Muscle layer of duodenum (tissue), 2 donors: ENCODE results near the gene CGGBP1.

Source experiments
- H3K27ac ChIP-seq: one replicate; pipeline ENCODE4 v1.7.0; 2013; ENCODE audit warnings: mild to moderate bottlenecking, low read length
- H3K27me3 ChIP-seq: one replicate; pipeline ENCODE4 v1.7.0; 2013; ENCODE audit warnings: low read depth, mild to moderate bottlenecking, control low read depth, low read length
- H3K36me3 ChIP-seq, 2 donors: one replicate each; pipeline ENCODE4 v1.7.0; 2013; ENCODE audit warnings: low read length in 2 of 2, control low read depth in 1 of 2, mild to moderate bottlenecking in 1 of 2; ENCODE audit not compliant: insufficient read depth in 2 of 2, control insufficient read depth in 1 of 2
- H3K4me1 ChIP-seq, 2 donors: one replicate each; pipeline ENCODE4 v1.7.0; 2013; ENCODE audit warnings: low read length in 2 of 2, mild to moderate bottlenecking in 2 of 2, control low read depth in 1 of 2, moderate library complexity in 1 of 2; ENCODE audit not compliant: insufficient read depth in 2 of 2, control insufficient read depth in 1 of 2
- H3K4me3 ChIP-seq, 2 donors: one replicate each; pipeline ENCODE4 v1.7.0; 2013; ENCODE audit warnings: low read length in 2 of 2, low read depth in 1 of 2, mild to moderate bottlenecking in 1 of 2
- H3K9me3 ChIP-seq, 2 donors: one replicate each; pipeline ENCODE4 v1.7.0; 2013; ENCODE audit warnings: low read length in 2 of 2, control low read depth in 1 of 2, mild to moderate bottlenecking in 1 of 2; ENCODE audit not compliant: control insufficient read depth in 1 of 2
- donor health status: healthy.

CGGBP1 gene

DNA sequence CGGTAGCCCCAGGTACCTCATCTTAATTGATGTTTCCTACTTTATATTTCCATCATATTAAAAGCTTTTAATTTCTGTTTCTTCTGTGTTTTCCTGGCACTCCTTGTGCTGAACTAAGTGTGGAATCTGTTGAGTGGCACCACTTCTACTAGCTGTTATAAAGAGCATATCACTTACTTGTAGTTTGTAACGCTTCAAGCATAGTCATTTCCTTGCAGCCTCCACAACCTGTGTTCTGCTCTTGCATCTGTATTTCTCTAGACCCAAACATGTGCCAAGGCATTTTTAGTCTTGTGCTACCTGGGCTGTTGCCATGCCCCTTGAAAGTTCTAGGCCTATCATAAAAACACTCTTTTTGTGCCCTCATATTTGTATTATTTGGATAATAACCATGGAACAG, 16.3 kb upstream of the CGGBP1 start:
- H3K36me3 ChIP-seq, result no peaks in the 10 kb centered on the region
- no peak overlapping the region for H3K4me3 ChIP-seq
- H3K4me1 ChIP-seq, result peaks cover 8 to 10% of the 10 kb centered on the region in 2 donors
- H3K27me3 ChIP-seq, result no peaks in the 10 kb centered on the region
- no peaks in the 10 kb centered on the region for H3K9me3 ChIP-seq
- no peak overlapping the region for H3K27ac ChIP-seq

DNA sequence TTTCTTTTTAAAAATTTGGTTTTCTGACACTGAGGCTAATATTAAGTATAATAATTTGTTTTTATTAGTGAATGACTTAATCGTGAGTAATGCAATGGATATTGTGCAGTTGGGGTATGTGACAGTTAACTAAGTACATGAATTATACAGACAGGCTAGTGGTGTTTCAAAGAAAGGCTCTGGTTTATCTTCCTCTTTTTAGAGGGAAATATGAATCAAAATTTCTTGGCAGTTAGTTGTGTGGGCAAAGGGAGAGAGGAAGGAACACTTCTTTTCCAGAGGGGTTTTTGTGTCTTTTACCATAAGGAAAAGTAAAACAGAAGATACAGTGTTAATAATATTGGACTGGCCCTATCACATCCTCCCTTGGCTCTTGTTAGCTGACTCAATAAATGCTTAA, 2.9 kb upstream of the CGGBP1 start:
- H3K4me3 ChIP-seq, result peak overlapping the region; percentile 24 to 91
- H3K9me3 ChIP-seq, result no peaks in the 10 kb centered on the region
- peaks cover 0 to 6% of the 10 kb centered on the region in 2 donors for H3K36me3 ChIP-seq
- H3K4me1 ChIP-seq, result peaks cover 6 to 30% of the 10 kb centered on the region in 2 donors
- no peak overlapping the region for H3K27ac ChIP-seq
- no peaks in the 10 kb centered on the region for H3K27me3 ChIP-seq

DNA sequence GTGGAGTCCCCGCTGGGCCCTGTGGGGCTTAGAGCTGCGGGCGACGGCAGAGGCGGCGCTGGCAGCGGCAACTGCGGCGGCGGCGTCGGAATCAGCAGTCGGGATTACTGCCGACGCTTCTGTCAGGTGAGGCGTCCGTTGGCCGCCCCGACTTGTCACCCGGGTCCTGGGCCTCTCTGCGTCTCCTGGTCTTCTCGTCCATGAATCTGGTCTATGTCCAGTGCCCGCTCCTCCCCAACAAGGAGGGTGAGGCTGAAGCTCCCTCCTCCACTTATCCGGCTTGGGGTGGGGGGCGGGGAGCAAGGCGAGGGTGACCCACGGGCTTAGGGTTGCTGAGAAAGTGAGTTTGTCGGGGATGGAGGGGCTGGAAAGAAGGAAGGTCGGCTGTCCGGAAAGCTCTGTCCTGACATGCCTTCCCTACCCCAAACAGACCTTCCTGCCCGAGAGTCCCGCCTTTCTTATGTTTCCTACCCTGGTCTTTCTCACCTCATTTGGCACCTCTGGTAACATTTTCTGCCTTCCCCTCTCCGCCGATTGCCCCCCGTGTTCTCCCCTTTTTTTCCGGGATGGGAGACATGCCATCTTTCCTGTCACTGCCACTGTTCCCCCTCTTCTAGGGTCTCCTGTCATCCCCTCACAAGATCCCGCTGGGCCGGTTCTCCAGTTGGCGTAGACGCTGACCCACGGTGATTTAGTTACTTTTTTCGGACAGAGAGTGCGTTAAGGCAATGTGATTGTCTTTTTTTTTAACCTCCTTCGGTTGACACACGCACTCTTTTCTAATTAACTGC, 770 bp upstream of the CGGBP1 start:
- H3K4me3 ChIP-seq, result peak overlapping the region; percentile 91
- peaks cover 6 to 34% of the 10 kb centered on the region in 2 donors for H3K4me1 ChIP-seq

DNA sequence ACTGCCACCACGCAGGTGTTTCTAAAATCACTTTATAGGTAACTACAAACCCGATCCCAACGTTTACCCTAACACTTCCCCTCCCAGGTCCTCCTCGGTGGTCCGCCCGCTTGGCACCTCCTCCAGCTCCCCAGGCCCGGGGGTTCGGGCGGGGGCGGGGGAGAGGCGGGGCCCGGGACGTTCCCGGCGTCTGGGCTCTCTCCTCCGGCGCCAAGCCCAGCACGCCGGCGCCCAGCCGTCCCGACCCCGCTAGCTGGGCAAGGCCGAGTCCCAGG, 562 bp downstream of the CGGBP1 start:
- Histone ChIP-seq H3K27me3 (no peaks in the 10 kb centered on the region), H3K36me3 (peaks cover 11 to 18% of the 10 kb centered on the region in 2 donors), H3K4me3 (peak overlapping the region; percentile 91), H3K27ac (peak overlapping the region; percentile 85), H3K4me1 (peaks cover 6 to 34% of the 10 kb centered on the region in 2 donors), H3K9me3 (no peaks in the 10 kb centered on the region)

More for the DNA sequence above, 770 bp upstream of the CGGBP1 start:
- Histone ChIP-seq H3K27ac (peak overlapping the region; percentile 86), H3K9me3 (no peaks in the 10 kb centered on the region), H3K27me3 (no peaks in the 10 kb centered on the region), H3K36me3 (peaks cover 11 to 18% of the 10 kb centered on the region in 2 donors)

DNA sequence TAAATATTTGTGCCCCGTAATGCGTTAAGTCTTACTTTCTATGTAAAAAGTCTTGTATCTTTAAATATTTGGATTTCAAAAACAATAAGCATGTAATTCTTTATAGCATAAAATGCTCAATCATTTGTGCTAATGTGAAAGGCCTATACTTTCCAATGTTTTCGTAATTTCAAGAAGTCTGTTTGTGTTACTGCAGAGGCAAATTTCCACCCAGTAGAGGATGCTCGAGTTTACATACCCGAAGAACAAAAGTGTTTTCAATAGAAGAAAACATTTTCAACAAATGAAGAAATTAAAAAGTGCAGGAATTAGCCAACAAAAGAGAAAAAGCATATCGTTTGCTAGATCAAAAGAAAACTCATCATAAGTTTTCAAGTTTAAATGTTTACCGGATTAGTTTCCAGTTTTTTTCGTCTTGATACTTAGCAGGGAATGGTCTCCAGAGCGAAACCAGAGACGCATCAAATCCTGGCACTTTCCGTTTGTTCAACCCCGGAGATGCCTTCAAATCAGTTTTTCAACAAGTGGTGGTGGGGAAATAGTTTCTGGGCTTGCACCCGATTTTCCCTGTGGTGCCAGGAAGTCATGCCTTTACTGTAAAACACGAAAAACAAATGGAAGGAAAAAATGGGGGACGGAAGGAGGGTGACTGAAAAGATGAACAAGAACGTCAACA, 1.0 kb downstream of the CGGBP1 start:
- H3K36me3 ChIP-seq, result peaks cover 11 to 18% of the 10 kb centered on the region in 2 donors
- H3K4me3 ChIP-seq, result peak overlapping the region; percentile 91
- H3K4me1 ChIP-seq, result peaks cover 6 to 34% of the 10 kb centered on the region in 2 donors
- H3K27me3 ChIP-seq, result no peaks in the 10 kb centered on the region
- H3K27ac ChIP-seq, result peak overlapping the region; percentile 85
- H3K9me3 ChIP-seq, result no peaks in the 10 kb centered on the region

DNA sequence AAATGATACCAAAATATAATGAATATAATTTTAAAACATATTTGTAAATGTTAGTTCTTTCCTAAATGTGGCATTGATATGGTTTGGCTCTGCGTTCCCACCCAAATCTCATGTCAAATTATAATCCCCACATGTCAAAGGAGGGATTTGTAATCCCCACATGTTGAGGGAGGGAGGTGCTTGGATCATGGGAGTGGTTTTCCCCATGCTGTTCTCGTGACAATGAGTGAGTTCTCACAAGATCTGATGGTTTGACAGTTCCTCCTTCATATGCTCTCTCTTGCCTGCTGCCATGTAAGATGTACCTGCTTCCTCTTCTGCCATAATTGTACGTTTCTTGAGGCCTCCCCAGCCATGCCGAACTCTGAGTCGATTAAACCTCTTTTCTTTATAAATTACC, 12.0 kb downstream of the CGGBP1 start:
- Histone ChIP-seq H3K27ac (no peak overlapping the region), H3K4me1 (no peaks in the 10 kb centered on the region), H3K9me3 (no peaks in the 10 kb centered on the region), H3K4me3 (no peak overlapping the region), H3K27me3 (no peaks in the 10 kb centered on the region), H3K36me3 (no peaks in the 10 kb centered on the region)

DNA sequence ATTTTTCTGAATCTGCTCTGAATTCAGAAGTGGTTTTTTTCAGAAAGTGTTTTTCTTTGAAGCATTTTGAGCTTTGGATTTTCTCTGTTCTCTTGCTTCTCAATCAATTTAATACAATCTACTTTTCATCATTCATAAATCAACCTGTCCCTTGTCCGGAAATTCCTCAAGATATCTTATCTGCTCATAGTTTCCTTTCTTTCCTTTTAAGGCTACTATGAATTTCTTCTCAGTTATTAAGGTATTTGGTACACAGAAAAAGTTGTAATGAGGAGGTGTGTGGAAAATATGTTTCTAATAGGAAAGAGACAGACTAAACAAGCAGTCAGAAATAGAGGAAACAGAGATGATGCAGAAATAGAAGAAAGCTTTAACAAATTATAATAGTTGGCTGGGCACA, 14.4 kb downstream of the CGGBP1 start:
- no peak overlapping the region for H3K4me3 ChIP-seq
- H3K27ac ChIP-seq, result no peak overlapping the region
- H3K9me3 ChIP-seq, result no peaks in the 10 kb centered on the region

DNA sequence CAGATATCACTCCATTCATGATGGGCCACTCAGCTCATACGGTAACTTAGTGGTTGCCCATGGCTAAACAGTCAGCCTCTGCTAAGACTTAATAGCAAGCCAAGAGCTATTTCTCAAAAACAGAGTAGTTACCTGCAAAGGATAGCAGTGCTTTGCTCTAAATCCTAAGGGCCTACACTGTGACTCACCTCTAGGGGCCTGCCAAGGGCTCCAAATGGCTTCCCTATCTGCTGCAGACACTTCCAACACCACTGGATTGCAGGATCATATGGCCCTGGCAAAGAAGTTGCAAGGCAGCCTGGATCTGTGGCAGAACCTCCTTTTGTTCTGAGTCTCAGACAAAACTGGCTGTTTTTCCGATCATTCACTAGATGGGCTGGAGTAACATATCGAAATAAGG, 17.8 kb downstream of the CGGBP1 start:
- H3K9me3 ChIP-seq, result no peaks in the 10 kb centered on the region
- H3K27ac ChIP-seq, result no peak overlapping the region
- H3K4me3 ChIP-seq, result no peak overlapping the region

More for the DNA sequence above, 14.4 kb downstream of the CGGBP1 start:
- no peaks in the 10 kb centered on the region for H3K4me1 ChIP-seq
- no peaks in the 10 kb centered on the region for H3K36me3 ChIP-seq
- no peaks in the 10 kb centered on the region for H3K27me3 ChIP-seq

DNA sequence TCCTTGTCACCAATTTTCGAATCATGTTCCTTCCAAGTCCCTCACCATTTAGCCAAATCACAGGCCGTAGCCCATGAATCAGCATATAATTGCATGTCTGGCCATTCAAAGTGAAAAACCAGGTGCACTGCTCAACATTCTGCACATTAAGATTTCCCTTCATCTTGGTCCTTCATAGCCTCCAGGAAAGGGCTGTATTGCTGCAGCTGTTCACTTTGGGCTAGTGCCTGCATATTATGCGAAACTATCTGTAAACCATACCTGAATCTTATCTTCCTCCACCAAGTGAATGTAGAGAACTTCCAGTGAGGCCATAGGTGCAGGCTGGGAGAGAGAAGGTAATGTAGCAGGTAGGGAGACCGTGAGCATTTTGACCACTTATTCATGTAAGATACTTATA, 18.3 kb downstream of the CGGBP1 start:
- Histone ChIP-seq H3K9me3 (no peaks in the 10 kb centered on the region), H3K36me3 (no peaks in the 10 kb centered on the region), H3K27ac (no peak overlapping the region)

More for the DNA sequence above, 17.8 kb downstream of the CGGBP1 start:
- no peaks in the 10 kb centered on the region for H3K27me3 ChIP-seq
- no peaks in the 10 kb centered on the region for H3K36me3 ChIP-seq
- H3K4me1 ChIP-seq, result no peaks in the 10 kb centered on the region

DNA sequence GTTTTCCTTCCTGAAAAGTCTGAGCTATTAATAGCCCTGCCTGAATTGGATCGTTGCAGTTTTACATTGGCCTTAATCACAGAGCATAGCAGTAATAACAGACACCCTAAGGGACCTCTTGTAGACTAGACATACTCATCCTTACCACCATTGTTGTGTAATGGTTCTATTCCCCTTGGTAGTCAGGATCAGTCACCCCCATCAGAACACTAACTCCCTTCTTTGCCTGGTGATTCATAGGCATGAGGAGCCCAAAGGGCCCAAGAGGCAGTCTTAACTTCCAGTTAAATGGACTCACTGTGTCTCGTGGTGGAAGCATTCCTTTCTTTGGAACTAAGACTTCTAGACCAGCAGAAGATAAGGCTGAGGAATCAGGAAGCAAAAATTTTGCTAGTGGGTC, 20.2 kb downstream of the CGGBP1 start:
- no peaks in the 10 kb centered on the region for H3K36me3 ChIP-seq
- no peaks in the 10 kb centered on the region for H3K9me3 ChIP-seq
- peaks cover 0 to 3% of the 10 kb centered on the region in 2 donors for H3K4me1 ChIP-seq
- no peak overlapping the region for H3K27ac ChIP-seq
- no peak overlapping the region for H3K4me3 ChIP-seq
- H3K27me3 ChIP-seq, result no peaks in the 10 kb centered on the region

More for the DNA sequence above, 18.3 kb downstream of the CGGBP1 start:
- Histone ChIP-seq H3K27me3 (no peaks in the 10 kb centered on the region), H3K4me1 (no peaks in the 10 kb centered on the region), H3K4me3 (no peak overlapping the region)

DNA sequence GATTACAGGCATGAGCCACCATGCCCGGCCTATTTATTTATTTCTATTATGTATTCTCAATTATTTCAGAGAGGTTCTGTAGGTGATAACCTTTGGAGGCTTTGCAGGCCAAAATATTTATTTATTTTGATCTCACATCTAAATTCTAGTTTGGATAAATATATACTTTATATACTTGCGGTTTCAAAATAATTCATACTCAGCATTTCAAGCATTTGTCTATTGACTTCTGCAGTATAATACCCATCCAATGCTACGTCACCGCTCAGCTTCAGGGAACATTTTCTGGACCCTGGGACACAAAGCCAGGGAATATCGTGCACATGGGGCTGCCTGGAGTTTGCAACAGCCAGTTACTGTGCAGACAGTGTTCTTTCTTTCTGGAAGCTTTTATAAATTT, 22.6 kb downstream of the CGGBP1 start:
- peaks cover 0 to 6% of the 10 kb centered on the region in 2 donors for H3K4me1 ChIP-seq
- H3K4me3 ChIP-seq, result no peak overlapping the region
- H3K27me3 ChIP-seq, result no peaks in the 10 kb centered on the region
- no peak overlapping the region for H3K27ac ChIP-seq
- no peaks in the 10 kb centered on the region for H3K9me3 ChIP-seq
- no peaks in the 10 kb centered on the region for H3K36me3 ChIP-seq
